Heart right ventricle (tissue), 16 donors: ENCODE measurements around the gene CPT1A. TPM values are rescaled to one million over a fixed set of nuclear protein-coding genes. Genes with fewer than 3 reads are reported as not detected.
"Not testable (repeated sequence)": the region's sequence is repeated elsewhere in the genome, so short reads cannot be mapped to it uniquely, and the experiment has no call there.

ENCODE experiments used
- ATAC-seq, 8 donors: fragments of 200-7000 bp; cut with Tn5 transposase; one replicate each; pipeline ENCODE4 v1.9.1; 2020; ENCODE audit warnings: mild to moderate bottlenecking in 8 of 8, moderate library complexity in 8 of 8, moderate number of reproducible peaks in 1 of 8
- DNase-seq, 2 donors: peaks; one replicate each; pipeline ENCODE4 v3.0.0-alpha.2; 2020
- H3K27ac ChIP-seq, 10 donors: fragments of 200-600 bp; sonication (generic) in 2 of 10; one replicate each; pipeline versions ENCODE4 v1.5.0 to v1.8.0; 2020 to 2022; ENCODE audit warnings: mild to moderate bottlenecking in 3 of 10
- H3K27me3 ChIP-seq, 7 donors: fragments of 200-600 bp; one replicate each; pipeline ENCODE4 v1.8.0; 2021 to 2022; ENCODE audit warnings: mild to moderate bottlenecking in 2 of 7
- H3K36me3 ChIP-seq, 9 donors: fragments of 200-600 bp; sonication (generic) in 1 of 9; one replicate each; pipeline versions ENCODE4 v1.5.0 to v1.8.0; 2020 to 2022; ENCODE audit warnings: mild to moderate bottlenecking in 2 of 9
- H3K4me1 ChIP-seq, 9 donors: fragments of 200-600 bp; sonication (generic) in 1 of 9; one replicate each; pipeline versions ENCODE4 v1.5.0 to v1.8.0; 2020 to 2022; ENCODE audit warnings: mild to moderate bottlenecking in 4 of 9
- H3K4me3 ChIP-seq, 10 donors: fragments of 200-600 bp; sonication (generic) in 2 of 10; one replicate each; pipeline versions ENCODE4 v1.5.0 to v1.8.0; 2020 to 2022; ENCODE audit warnings: mild to moderate bottlenecking in 7 of 10, moderate library complexity in 2 of 10
- H3K9me3 ChIP-seq, 11 donors: fragments of 200-600 bp in 10 of 11; sonication (generic) in 2 of 11; one replicate each; pipeline versions ENCODE4 v1.5.0 to v1.8.0; 2013 to 2022; ENCODE audit warnings: mild to moderate bottlenecking in 2 of 11, control low read depth in 1 of 11, moderate library complexity in 1 of 11
- WGBS, 2 donors: extraction: QIAGEN DNeasy Blood & Tissue Kit; methylation state at CpG; one replicate each; pipeline ENCODE4 v1.1.7; 2013; ENCODE audit warnings: inconsistent platforms in 1 of 2; 5-methylcytosine and 5-hydroxymethylcytosine counted together
- intact Hi-C, 10 donors: fragments of 100-400 bp; cut with DNase I; formaldehyde crosslinking; loops; one replicate each; pipeline versions ENCODE4 v1.11.1 to v1.14.2; 2022
- polyA plus RNA-seq, 2 donors: library from polyadenylated mRNA; stranded (reverse); fragments of 200-250 nt; gene quantifications; one replicate each; pipeline ENCODE4 v1.2.3, GENCODE V29; 2013
- total RNA-seq, 10 donors: library from RNA; stranded (reverse); fragmentation: NEBNext Ultra II Directional in 3 of 10; extraction: Animal tissue kit (Norgen Biotek cat#: 25700) in 3 of 10; gene quantifications; one replicate each; pipeline versions ENCODE4 v1.2.1 to v1.2.4, GENCODE V29; 2021 to 2023
- TF ChIP-seq, protein P1 (sequence below), 9 donors: fragments of 200-600 bp; sonication (generic) in 2 of 9; IDR thresholded peaks; one replicate each; pipeline versions ENCODE4 v1.5.0 to v1.8.0; 2021 to 2022; ENCODE audit warnings: antibody characterized with exemption in 9 of 9, mild to moderate bottlenecking in 5 of 9, moderate library complexity in 1 of 9
- donor health status: Arrhythmogenic right ventricular cardiomyopathy.
- donor health status: ischemic (EF 13 %, LVEDD 7.1; RV severe dilation, severe dysfunction).
- donor health status: healthy with polysubstance abuse.
- donor health status: DM: no; HTN: yes; CAD: no.
- donor health status: DM: no; HTN: no; CAD: no.
- donor health status: ischemic (EF 25% LVEDD 6.9; RV normal size, moderate dysfunction).
- donor health status: ischemic (EF 25% LVEDD 5.7; RV mildly dilated, moderate dysfunction).
- donor health status: healthy.
- donor health status: DM: yes; HTN: yes; CAD: no.
- donor health status: Ischemic cardiomyopathy.
- donor health status: ischemic (EF 35%, LVEDD 5.7; RV mildly dilated, moderate dysfunction).
- donor health status: nonischemic (EF 11% LVEDD 7.7; RV severe dilation, severe dysfunction).
- donor health status: DM: yes; HTN: yes; CAD: no.
- donor health status: PGD.
- donor health status: ischemic (EF 29% LVEDD 5.4; RV normal size, mild dysfunction).
- donor health status: nonischemic (EF 23%, LVEDD 6.1; RV moderate dilation, normal function).

CPT1A gene
- total and polyA plus RNA-seq, 12 donors = 18.8 to 84.4 (median 44.2) TPM

DNA sequence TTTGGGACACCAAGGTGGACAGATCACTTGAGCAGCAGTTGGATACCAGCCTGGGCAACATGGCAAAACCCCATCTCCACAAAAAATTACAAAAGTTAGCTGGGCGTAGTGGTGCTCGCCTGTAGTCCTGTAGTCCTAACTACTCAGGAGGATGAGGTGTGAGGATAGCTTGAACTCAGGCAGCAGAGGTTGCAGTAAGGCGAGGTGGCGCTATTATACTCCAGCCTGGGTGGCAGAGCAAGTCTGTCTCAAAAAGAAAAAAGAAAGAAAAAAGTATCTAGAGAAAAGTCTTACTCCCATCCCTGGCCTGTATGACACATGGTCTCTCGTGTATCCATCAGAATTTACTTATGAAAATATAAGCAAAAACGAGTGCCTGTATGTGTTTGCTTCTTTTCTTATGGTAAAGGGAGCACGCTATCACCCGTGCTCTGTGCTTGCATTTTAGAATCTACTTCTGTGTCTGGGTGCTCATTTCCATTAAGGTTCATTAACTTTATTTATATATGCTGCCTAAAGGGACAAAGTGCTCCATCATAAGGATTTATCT lies 15.4 kb upstream of the CPT1A start:
- Histone ChIP-seq H3K27me3 (peaks cover 0 to 22% (median 5%) of the 10 kb centered on the region in 7 donors), H3K27ac (peak overlapping the region in 2 of 10 donors; percentile 10 to 13), H3K9me3 (peaks cover 0 to 4% (median 0%) of the 10 kb centered on the region in 11 donors), H3K36me3 (no peaks in the 10 kb centered on the region), H3K4me1 (peaks cover 5 to 28% (median 12%) of the 10 kb centered on the region in 9 donors), H3K4me3 (no peak overlapping the region)
- ATAC-seq (no peak), DNase-seq (no peak)
- TF ChIP-seq, protein P1, sequence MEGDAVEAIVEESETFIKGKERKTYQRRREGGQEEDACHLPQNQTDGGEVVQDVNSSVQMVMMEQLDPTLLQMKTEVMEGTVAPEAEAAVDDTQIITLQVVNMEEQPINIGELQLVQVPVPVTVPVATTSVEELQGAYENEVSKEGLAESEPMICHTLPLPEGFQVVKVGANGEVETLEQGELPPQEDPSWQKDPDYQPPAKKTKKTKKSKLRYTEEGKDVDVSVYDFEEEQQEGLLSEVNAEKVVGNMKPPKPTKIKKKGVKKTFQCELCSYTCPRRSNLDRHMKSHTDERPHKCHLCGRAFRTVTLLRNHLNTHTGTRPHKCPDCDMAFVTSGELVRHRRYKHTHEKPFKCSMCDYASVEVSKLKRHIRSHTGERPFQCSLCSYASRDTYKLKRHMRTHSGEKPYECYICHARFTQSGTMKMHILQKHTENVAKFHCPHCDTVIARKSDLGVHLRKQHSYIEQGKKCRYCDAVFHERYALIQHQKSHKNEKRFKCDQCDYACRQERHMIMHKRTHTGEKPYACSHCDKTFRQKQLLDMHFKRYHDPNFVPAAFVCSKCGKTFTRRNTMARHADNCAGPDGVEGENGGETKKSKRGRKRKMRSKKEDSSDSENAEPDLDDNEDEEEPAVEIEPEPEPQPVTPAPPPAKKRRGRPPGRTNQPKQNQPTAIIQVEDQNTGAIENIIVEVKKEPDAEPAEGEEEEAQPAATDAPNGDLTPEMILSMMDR (IDR thresholded peaks at IDR 0.05) = no peak
- 89 to 93% methylated on average over 8 of the region's 8 CpGs for WGBS, 2 donors
- intact Hi-C loops = loop anchor here in 1 of 10 donors (10.0 kb wide), 1 partner anchor 72 kb away; no protein-coding TSS in a partner anchor

DNA sequence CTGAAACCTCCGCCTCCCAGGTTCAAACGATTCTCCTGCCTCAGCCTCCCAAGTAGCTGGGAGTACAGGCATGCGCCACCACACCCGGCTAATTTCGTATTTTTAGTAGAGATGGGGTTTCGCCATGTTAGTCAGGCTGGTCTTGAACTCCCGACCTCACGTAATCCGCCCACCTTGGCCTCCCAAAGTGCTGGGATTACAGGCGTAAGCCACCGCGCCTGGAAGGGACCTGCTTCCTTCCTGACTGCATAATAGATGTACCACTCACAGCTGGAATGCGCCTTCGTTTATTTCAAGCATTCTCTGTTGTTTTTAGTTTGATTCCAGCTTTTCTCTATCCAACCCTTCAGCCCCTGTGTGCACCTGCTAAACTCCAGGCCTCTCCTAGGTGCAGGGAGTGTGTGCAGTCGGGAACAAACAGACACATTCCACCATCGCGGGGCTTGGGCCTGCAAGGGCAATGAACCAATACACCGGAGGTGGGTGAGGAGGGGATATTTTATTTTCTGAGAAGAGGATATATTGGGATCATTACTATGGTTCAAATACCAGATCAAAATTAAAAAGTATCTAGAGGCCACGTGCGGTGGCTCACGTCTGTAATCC lies 14.8 kb upstream of the CPT1A start:
- not testable (repeated sequence) for H3K9me3 ChIP-seq, ATAC-seq, DNase-seq, H3K36me3 ChIP-seq, H3K4me3 ChIP-seq
- H3K4me1 ChIP-seq = peaks cover 5 to 28% (median 12%) of the 10 kb centered on the region in 9 donors
- 86 to 90% methylated on average over 21 of the region's 21 CpGs for WGBS, 2 donors
- H3K27me3 ChIP-seq = peaks cover 0 to 22% (median 5%) of the 10 kb centered on the region in 7 donors
- peak overlapping the region in 5 of 10 donors; percentile 66 to 82 (median 76) for H3K27ac ChIP-seq
- intact Hi-C loops = loop anchor here in 1 of 10 donors (10.0 kb wide), 1 partner anchor 72 kb away; no protein-coding TSS in a partner anchor

DNA sequence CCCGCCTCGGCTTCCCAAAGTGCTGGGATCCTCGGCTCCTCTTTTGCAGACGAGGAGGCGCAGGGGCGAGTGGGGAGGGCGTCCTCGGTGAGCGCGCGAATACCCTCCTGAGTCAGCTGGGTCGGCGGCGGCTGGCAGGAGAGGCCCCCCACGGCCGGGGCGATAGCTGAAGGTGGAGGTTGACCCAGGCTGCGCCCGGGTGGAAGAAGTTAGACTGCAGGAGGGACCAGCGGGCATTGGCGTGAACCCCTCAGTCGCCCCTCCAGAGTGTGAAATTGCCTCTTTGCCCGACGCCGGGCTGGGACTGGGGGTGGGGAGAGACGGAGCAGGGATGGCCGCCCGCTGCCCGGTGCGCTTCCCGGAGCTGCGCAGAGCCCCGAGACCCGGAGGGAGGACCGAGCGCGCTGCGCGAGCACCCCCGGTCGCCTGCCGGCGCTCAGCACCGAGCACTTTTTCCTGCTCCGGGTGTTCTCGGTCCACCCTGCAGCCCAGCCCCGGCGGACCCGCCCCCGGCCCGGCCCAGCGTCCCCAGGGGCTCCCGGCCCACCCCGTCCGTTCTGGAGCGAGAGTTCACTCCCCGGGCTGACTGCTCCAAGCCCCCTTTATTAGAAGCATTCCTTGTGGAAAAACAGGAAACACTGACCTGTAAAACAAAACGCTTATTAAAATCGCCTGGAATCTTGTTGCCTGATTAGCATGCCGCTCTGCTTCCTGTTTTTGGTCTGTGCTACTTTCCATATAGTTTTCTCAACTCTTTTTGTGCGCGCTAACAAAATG lies 13.7 kb upstream of the CPT1A start:
- H3K4me3 ChIP-seq = peak overlapping the region; percentile 33 to 66 (median 60)
- intact Hi-C loops = loop anchor here in 1 of 10 donors (10.0 kb wide), 1 partner anchor 71 kb away; no protein-coding TSS in a partner anchor
- H3K9me3 ChIP-seq = peaks cover 0 to 4% (median 0%) of the 10 kb centered on the region in 11 donors
- TF ChIP-seq, protein P1 (IDR thresholded peaks at IDR 0.05) = peak in 4 of 9 donors; percentile 21 to 66 (median 54)
- peak overlapping the region in 9 of 10 donors; percentile 12 to 82 (median 70) for H3K27ac ChIP-seq
- ATAC-seq (peak; percentile 76 to 98 (median 88)), DNase-seq (peak; percentile 60 to 88)
- peaks cover 5 to 28% (median 12%) of the 10 kb centered on the region in 9 donors for H3K4me1 ChIP-seq
- WGBS, 2 donors = 4 to 6% methylated on average over 59 to 62 of the region's 62 CpGs
- H3K27me3 ChIP-seq = peaks cover 0 to 22% (median 5%) of the 10 kb centered on the region in 7 donors
- no peaks in the 10 kb centered on the region for H3K36me3 ChIP-seq

DNA sequence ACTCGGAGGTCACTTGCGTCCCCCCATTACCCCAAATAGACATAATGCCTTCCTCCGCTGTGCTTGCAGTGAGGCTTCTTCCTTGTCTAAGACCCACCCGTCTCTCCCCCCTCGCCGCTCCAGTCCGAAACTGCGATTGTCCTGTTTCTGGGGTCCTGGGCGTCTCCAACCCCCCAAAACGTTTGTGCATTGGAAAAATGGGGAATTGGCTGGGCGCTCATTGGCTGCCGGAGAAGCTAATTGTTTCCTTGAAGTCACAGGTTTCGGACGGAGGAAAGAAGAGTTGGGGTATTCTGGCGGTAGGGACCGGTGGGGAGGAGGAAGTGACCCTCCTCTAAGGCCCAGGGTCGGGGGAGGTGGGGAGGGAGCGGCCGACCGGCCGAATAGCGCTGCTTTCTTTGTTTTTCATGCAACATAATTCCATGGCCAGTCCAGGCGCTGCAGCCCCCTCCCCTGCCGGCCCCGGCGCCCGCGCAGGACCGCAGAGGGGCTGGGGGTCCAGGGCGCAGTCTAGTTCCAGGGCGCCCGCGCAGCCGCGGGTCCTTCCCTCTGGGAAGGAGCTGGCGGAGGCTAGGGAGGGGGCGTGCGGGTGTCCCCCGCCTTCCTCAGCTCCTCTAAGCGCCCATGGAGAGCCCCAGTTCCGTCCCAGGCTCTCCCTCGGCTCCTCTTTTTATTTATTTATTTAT lies 12.7 kb upstream of the CPT1A start:
- Histone ChIP-seq H3K27me3 (peaks cover 0 to 22% (median 5%) of the 10 kb centered on the region in 7 donors), H3K9me3 (peaks cover 0 to 4% (median 0%) of the 10 kb centered on the region in 11 donors), H3K27ac (peak overlapping the region in 1 of 10 donors; percentile 82), H3K4me1 (peaks cover 5 to 28% (median 12%) of the 10 kb centered on the region in 9 donors), H3K36me3 (no peaks in the 10 kb centered on the region), H3K4me3 (peak overlapping the region in 9 of 10 donors; percentile 42 to 66 (median 60))
- TF ChIP-seq, protein P1 (IDR thresholded peaks at IDR 0.05) = no peak
- WGBS, 2 donors = 19 to 28% methylated on average over 42 of the region's 42 CpGs
- intact Hi-C loops = loop anchor here in 1 of 10 donors (10.0 kb wide), 1 partner anchor 70 kb away; no protein-coding TSS in a partner anchor
- no peak for DNase-seq
- peak in 1 of 8 donors; percentile 60 for ATAC-seq
